Adrenal gland (tissue), 12 donors: ENCODE results near the gene CRADD. TPM values are rescaled to one million over a fixed set of nuclear protein-coding genes. Genes with fewer than 3 reads are reported as not detected.

Experiments
- DNase-seq, 7 donors: peaks; one replicate each; pipeline ENCODE4 v3.0.0-alpha.2; 2019 to 2020
- H3K27ac ChIP-seq, 5 donors: fragments of 200-600 bp; sonication (generic) in 4 of 5; 1 replicate in 3 of 5; 2 replicates in 2 of 5; pipeline versions ENCODE4 v1.5.1 to v1.8.0; 2016 to 2020; ENCODE audit warnings: mild to moderate bottlenecking in 1 of 5
- H3K27me3 ChIP-seq: fragments of 200-600 bp; 2 replicates; pipeline ENCODE4 v1.8.0; 2021
- H3K36me3 ChIP-seq, 2 donors: fragments of 200-600 bp; replicated peaks in 1 of 2; 1 replicate in 1 of 2; 2 replicates in 1 of 2; pipeline versions ENCODE4 v1.5.1 to v1.8.0; 2018 to 2022
- H3K4me1 ChIP-seq, 2 donors: fragments of 200-600 bp; replicated peaks in 1 of 2; 1 replicate in 1 of 2; 2 replicates in 1 of 2; pipeline versions ENCODE4 v1.5.1 to v1.8.0; 2018 to 2021
- H3K4me3 ChIP-seq, 4 donors: fragments of 200-600 bp; sonication (generic) in 3 of 4; one replicate each; pipeline ENCODE4 v1.5.1; 2016 to 2018
- H3K9me3 ChIP-seq, 3 donors: fragments of 200-600 bp; sonication (generic) in 1 of 3; replicated peaks in 1 of 3; 1 replicate in 2 of 3; 2 replicates in 1 of 3; pipeline versions ENCODE4 v1.5.1 to v1.8.0; 2016 to 2021
- POLR2A ChIP-seq, 2 donors: fragments of 450-650 bp; IDR thresholded peaks; one replicate each; pipeline ENCODE4 v1.6.1; 2017; ENCODE audit warnings: antibody characterized with exemption in 2 of 2, mild to moderate bottlenecking in 2 of 2, moderate library complexity in 1 of 2
- WGBS, 4 donors: extraction: QIAGEN DNeasy Blood & Tissue Kit in 2 of 4; methylation state at CpG; one replicate each; pipeline versions ENCODE4 v1.1.5 to v1.1.7; 2013 to 2017; 5-methylcytosine and 5-hydroxymethylcytosine counted together
- intact Hi-C, 2 donors: fragments of 100-400 bp; cut with DNase I; formaldehyde crosslinking; loops; one replicate each; pipeline versions ENCODE4 v1.14.1 to v1.15.0; 2022 to 2023
- polyA plus RNA-seq, 3 donors: library from polyadenylated mRNA; stranded (reverse); fragments of 200-250 nt in 2 of 3; fragments of 350-450 nt in 1 of 3; fragmentation: Illumina TruSeq in 1 of 3; extraction: RNeasy Lipid Tissue Mini Kit (QIAGEN cat#74804) in 1 of 3; gene quantifications; one replicate each; pipeline ENCODE4 v1.2.3, GENCODE V29; 2013 to 2014
- total RNA-seq, 9 donors: library from RNA; depleted of rRNA in 4 of 9; stranded (reverse); fragments of >200 nt in 4 of 9; fragments of 120-200 nt in 1 of 9; fragmentation: NEBNext Ultra II Directional in 1 of 9; extraction: Animal tissue kit (Norgen Biotek cat#: 25700) in 1 of 9; gene quantifications; one replicate each; pipeline versions ENCODE4 v1.1.0 to v1.2.4, GENCODE V29; 2013 to 2023
- TF ChIP-seq, protein P1 (sequence below), 6 experiments: fragments of 450-650 bp in 4 of 6; fragments of 200-600 bp in 2 of 6; sonication (generic) in 1 of 6; IDR thresholded peaks; 1 replicate in 5 of 6; 2 replicates in 1 of 6; pipeline versions ENCODE4 v1.5.1 to v1.8.0; 2016 to 2021; ENCODE audit warnings: antibody characterized with exemption in 6 of 6, mild to moderate bottlenecking in 2 of 6, moderate library complexity in 1 of 6
- donor health status: healthy with polysubstance abuse.
- donor health status: Bipolar disorder and iron deficiency.
- donor health status: DM: yes; HTN: yes; CAD: no.
- donor health status: DM: no; HTN: no; CAD: no.
- donor health status: DM: no; HTN: no; CAD: no.
- donor health status: DM: yes; HTN: yes; CAD: no.

The CRADD gene
- total and polyA plus RNA-seq, 12 donors: 7.3 to 70.1 (median 35.8) TPM

DNA sequence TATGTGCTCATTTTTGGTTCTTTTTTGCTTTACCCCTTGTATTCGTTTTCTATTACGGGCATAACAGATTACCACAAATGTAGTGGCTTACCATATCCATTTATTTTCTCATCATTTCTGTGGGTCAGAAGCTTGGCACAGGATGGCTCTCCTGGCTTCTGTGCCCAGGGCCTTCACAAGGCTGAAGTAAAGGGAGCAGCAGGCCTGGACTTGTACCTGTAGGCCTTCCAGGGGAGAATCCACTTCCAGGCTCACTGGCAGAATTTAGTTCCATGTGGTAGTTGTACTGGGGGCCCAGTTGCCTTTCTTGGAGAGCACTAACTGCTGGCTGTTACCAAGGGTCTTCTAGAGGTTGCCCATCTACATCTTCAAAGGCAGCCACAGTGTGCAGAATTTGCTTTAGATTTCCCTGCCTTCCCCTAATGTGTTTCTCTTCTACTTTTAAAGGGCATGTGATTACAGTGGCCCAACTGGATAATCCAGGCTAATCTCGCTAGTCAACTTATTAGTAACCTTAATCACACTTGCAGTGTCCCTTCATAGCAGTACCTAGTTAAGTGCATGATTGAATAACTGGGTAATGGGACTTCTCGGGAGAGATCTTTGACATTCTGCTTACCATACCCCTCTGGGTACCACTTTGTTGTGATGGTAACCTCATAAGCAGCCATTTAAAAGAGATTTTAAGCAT lies 67.0 kb downstream of the CRADD start:
- Histone ChIP-seq H3K4me3 (no peak overlapping the region), H3K4me1 (peaks cover 7 to 30% of the 10 kb centered on the region in 2 donors), H3K27ac (no peak overlapping the region), H3K9me3 (no peaks in the 10 kb centered on the region), H3K27me3 (no peaks in the 10 kb centered on the region), H3K36me3 (no peaks in the 10 kb centered on the region)
- 93 to 96% (median 95%) methylated on average over 4 of the region's 4 CpGs for WGBS, 4 donors
- DNase-seq: no peak
- TF ChIP-seq, protein P1, sequence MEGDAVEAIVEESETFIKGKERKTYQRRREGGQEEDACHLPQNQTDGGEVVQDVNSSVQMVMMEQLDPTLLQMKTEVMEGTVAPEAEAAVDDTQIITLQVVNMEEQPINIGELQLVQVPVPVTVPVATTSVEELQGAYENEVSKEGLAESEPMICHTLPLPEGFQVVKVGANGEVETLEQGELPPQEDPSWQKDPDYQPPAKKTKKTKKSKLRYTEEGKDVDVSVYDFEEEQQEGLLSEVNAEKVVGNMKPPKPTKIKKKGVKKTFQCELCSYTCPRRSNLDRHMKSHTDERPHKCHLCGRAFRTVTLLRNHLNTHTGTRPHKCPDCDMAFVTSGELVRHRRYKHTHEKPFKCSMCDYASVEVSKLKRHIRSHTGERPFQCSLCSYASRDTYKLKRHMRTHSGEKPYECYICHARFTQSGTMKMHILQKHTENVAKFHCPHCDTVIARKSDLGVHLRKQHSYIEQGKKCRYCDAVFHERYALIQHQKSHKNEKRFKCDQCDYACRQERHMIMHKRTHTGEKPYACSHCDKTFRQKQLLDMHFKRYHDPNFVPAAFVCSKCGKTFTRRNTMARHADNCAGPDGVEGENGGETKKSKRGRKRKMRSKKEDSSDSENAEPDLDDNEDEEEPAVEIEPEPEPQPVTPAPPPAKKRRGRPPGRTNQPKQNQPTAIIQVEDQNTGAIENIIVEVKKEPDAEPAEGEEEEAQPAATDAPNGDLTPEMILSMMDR (IDR thresholded peaks at IDR 0.05): no peak
- no peak for TF ChIP-seq POLR2A (IDR thresholded peaks at IDR 0.05)
- intact Hi-C loops: loop anchor here (5.0 to 10.0 kb wide), 3 partner anchors 152 to 172 kb away; partner anchors contain the start of gene SOCS2 (in 2 of the 2)

DNA sequence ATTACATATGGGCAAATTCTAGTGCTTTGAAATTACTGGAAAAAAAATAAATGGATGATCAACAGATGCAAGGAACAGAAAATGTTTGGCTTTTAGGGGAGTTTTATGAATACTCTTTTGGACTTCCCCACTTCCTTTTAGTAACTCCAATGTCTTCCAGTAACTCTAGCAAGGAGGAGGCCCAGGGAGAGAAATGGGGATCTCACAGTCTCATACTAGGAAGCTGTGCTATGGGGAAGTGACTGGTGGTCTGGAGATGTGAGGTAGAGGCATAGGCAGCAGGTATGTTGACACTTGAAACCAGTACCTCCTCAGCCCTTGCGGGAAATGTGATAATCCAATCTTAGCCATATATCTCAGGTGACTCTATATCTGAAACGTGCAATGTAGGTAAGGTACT lies 68.1 kb downstream of the CRADD start:
- no peaks in the 10 kb centered on the region for H3K9me3 ChIP-seq
- H3K4me1 ChIP-seq: peaks cover 12 to 38% of the 10 kb centered on the region in 2 donors
- WGBS, 4 donors: 92 to 96% (median 95%) methylated on average over 2 of the region's 2 CpGs
- no peak overlapping the region for H3K4me3 ChIP-seq
- intact Hi-C loops: loop anchor here in 1 of 2 donors (10.0 kb wide), 1 partner anchor 170 kb away; the partner anchor contains the start of gene SOCS2
- no peak for DNase-seq
- TF ChIP-seq, protein P1 (IDR thresholded peaks at IDR 0.05): no peak
- TF ChIP-seq POLR2A (IDR thresholded peaks at IDR 0.05): no peak
- H3K27ac ChIP-seq: no peak overlapping the region
- no peaks in the 10 kb centered on the region for H3K27me3 ChIP-seq
- H3K36me3 ChIP-seq: no peaks in the 10 kb centered on the region

DNA sequence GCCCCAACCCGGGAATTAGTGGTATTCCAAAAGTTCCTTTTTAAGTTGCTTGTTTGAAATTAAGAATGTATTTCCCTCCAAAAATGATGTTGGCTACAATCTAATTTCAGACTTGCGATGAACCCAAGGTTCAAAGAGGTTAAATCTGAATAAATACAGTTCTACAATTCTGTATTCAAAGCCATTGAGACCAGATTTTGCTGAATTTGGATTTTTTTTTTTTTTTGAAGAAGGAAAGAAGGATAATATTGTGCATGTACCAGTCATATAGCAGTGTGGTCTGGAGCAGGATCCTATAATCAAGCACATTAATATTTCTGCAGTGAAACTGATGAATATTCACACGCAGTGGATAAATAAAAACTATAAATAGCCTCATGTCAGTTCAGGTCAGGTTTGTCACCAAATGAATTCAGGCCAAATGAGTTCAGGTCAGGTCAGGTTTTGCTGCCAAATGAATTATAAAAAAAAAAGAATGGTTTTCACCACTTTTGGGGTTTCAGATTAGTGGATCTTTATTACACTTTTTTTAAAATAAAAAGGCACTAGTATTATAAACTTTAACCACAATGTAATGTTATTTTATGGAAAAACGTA lies 69.5 kb downstream of the CRADD start:
- TF ChIP-seq, protein P1 (IDR thresholded peaks at IDR 0.05): no peak
- no peak for TF ChIP-seq POLR2A (IDR thresholded peaks at IDR 0.05)
- Histone ChIP-seq H3K27ac (no peak overlapping the region), H3K4me3 (no peak overlapping the region), H3K36me3 (no peaks in the 10 kb centered on the region), H3K9me3 (no peaks in the 10 kb centered on the region), H3K4me1 (peaks cover 7 to 34% of the 10 kb centered on the region in 2 donors), H3K27me3 (no peaks in the 10 kb centered on the region)
- intact Hi-C loops: loop anchor here in 1 of 2 donors (10.0 kb wide), 1 partner anchor 172 kb away; the partner anchor contains the start of gene SOCS2
- no peak for DNase-seq
- WGBS, 4 donors: 38 to 68% (median 52%) methylated on average over 4 of the region's 4 CpGs

DNA sequence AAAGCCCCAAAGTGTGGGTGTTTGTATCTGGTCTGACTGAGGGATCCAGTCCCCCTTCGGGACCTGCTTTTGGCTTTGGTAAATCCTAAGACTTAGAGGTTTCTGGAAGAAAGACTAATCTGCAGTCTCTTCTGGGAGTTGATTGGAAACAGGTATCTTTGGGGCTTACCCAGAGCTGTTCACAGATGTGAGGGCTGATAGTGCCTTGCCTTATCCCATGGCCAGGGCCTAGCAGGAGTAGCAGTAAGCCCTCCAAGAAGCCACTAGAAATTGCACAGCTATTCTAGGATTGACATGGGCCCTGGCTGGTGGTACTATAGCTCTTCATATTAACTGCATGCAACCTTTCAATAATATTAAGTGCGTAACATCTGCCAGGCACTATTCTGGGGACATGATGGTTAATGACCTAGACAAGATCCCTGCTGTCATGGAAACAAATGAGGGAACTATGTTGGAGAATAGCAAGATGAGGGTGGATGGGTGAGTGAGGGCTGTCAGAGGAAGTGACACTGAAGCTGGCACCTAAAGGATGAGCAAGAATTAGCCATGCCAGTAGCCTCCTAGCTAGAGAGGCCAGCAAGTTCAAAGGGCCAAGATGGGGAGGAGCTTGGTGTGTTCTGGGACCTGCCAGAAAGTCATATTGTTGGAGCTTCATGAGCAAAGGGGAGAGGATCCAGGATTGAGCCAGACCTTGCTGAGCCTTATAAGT lies 71.7 kb downstream of the CRADD start:
- intact Hi-C loops: loop anchor here in 1 of 2 donors (10.0 kb wide), 1 partner anchor 174 kb away; the partner anchor contains the start of gene SOCS2

More for the DNA sequence above, 71.7 kb downstream of the CRADD start:
- no peak for DNase-seq
- Histone ChIP-seq H3K9me3 (no peaks in the 10 kb centered on the region), H3K36me3 (no peaks in the 10 kb centered on the region), H3K27me3 (no peaks in the 10 kb centered on the region), H3K4me1 (peaks cover 6 to 30% of the 10 kb centered on the region in 2 donors), H3K27ac (peak overlapping the region in 2 of 5 donors; percentile 19 to 30), H3K4me3 (no peak overlapping the region)
- TF ChIP-seq, protein P1 (IDR thresholded peaks at IDR 0.05): no peak
- TF ChIP-seq POLR2A (IDR thresholded peaks at IDR 0.05): no peak
- whole genome bisulfite sequencing, 4 donors: 88 to 95% (median 92%) methylated on average over 2 of the region's 2 CpGs
